ENCODE data around the gene AKAP8. TPM values are rescaled to one million over a fixed set of nuclear protein-coding genes. Genes with fewer than 3 reads are reported as not detected.

AKAP8 gene
- total RNA-seq, 4 donors from 2014 or later: 27.1 to 86.6 (median 58.5) TPM

- H3K4me1 ChIP-seq: no peaks in the 10 kb centered on the region
- H3K9me3 ChIP-seq: no peaks in the 10 kb centered on the region
- no peak overlapping the region for H3K27ac ChIP-seq
- H3K4me3 ChIP-seq: no peak overlapping the region
- peaks cover 0 to 27% (median 0%) of the 10 kb centered on the region in 3 donors for H3K36me3 ChIP-seq
- no peak for TF ChIP-seq POLR2A (IDR thresholded peaks at IDR 0.05)
- no peak for DNase-seq
- no peaks in the 10 kb centered on the region for H3K27me3 ChIP-seq
Observed at GRCh38 chr19:15390814-15391213, 11.2 kb upstream of the AKAP8 start.

- Histone ChIP-seq H3K4me1 (peaks cover 3 to 22% (median 16%) of the 10 kb centered on the region in 4 donors), H3K27me3 (no peaks in the 10 kb centered on the region), H3K9me3 (no peaks in the 10 kb centered on the region), H3K4me3 (no peak overlapping the region), H3K27ac (no peak overlapping the region), H3K36me3 (peaks cover 0 to 6% (median 0%) of the 10 kb centered on the region in 3 donors)
- TF ChIP-seq POLR2A (IDR thresholded peaks at IDR 0.05) (no peak), CTCF (IDR thresholded peaks at IDR 0.05) (no peak)
- no peak for DNase-seq
Observed at GRCh38 chr19:15381864-15382263, 2.3 kb upstream of the AKAP8 start.

GRCh38 chr19:15381429-15381828, 1.8 kb upstream of the AKAP8 start:
- Histone ChIP-seq H3K27me3 (no peaks in the 10 kb centered on the region), H3K4me1 (peaks cover 4 to 26% (median 16%) of the 10 kb centered on the region in 4 donors), H3K4me3 (no peak overlapping the region), H3K27ac (no peak overlapping the region), H3K9me3 (no peaks in the 10 kb centered on the region), H3K36me3 (peaks cover 0 to 4% (median 0%) of the 10 kb centered on the region in 3 donors)
- no peak for TF ChIP-seq CTCF (IDR thresholded peaks at IDR 0.05)
- no peak for TF ChIP-seq POLR2A (IDR thresholded peaks at IDR 0.05)
- no peak for DNase-seq

GRCh38 chr19:15379999-15380647, 536 bp upstream of the AKAP8 start:
- H3K4me1 ChIP-seq: peaks cover 4 to 33% (median 16%) of the 10 kb centered on the region in 4 donors
- no peaks in the 10 kb centered on the region for H3K27me3 ChIP-seq
- H3K9me3 ChIP-seq: no peaks in the 10 kb centered on the region
- TF ChIP-seq CTCF (IDR thresholded peaks at IDR 0.05) (no peak), POLR2A (IDR thresholded peaks at IDR 0.05) (peak in 1 of 2 donors; percentile 14)
- H3K36me3 ChIP-seq: no peaks in the 10 kb centered on the region
- DNase-seq: peak; percentile 36 to 80 (median 76)
- peak overlapping the region; percentile 89 to 98 (median 94) for H3K4me3 ChIP-seq
- H3K27ac ChIP-seq: peak overlapping the region; percentile 94 to 99 (median 94)

- peak overlapping the region; percentile 94 to 99 (median 94) for H3K27ac ChIP-seq
- peak overlapping the region; percentile 89 to 98 (median 94) for H3K4me3 ChIP-seq
- no peaks in the 10 kb centered on the region for H3K27me3 ChIP-seq
- peak; percentile 59 to 78 (median 76) for DNase-seq
- TF ChIP-seq CTCF (IDR thresholded peaks at IDR 0.05): no peak
- TF ChIP-seq POLR2A (IDR thresholded peaks at IDR 0.05): no peak
- peaks cover 4 to 44% (median 18%) of the 10 kb centered on the region in 4 donors for H3K4me1 ChIP-seq
- peaks cover 0 to 11% (median 0%) of the 10 kb centered on the region in 3 donors for H3K36me3 ChIP-seq
- no peaks in the 10 kb centered on the region for H3K9me3 ChIP-seq
Observed at GRCh38 chr19:15378534-15379082, 979 bp downstream of the AKAP8 start.

GRCh38 chr19:15374796-15375440, 4.7 kb downstream of the AKAP8 start:
- no peaks in the 10 kb centered on the region for H3K27me3 ChIP-seq
- H3K4me1 ChIP-seq: peaks cover 4 to 34% (median 14%) of the 10 kb centered on the region in 4 donors
- H3K27ac ChIP-seq: peak overlapping the region in 2 of 4 donors; percentile 11 to 24
- no peak for DNase-seq
- TF ChIP-seq CTCF (IDR thresholded peaks at IDR 0.05): no peak
- no peak for TF ChIP-seq POLR2A (IDR thresholded peaks at IDR 0.05)
- H3K9me3 ChIP-seq: no peaks in the 10 kb centered on the region
- peaks cover 0 to 48% (median 0%) of the 10 kb centered on the region in 3 donors for H3K36me3 ChIP-seq
- H3K4me3 ChIP-seq: no peak overlapping the region

All from Peyer's patch (tissue), 4 donors.